ENCODE results near the gene ENC1.

ENC1 gene

GRCh38 chr5:74608736-74609601, 31.6 kb downstream of the ENC1 start:
- DNase-seq (ENCODE audit: low spot score) = no peak

- no peak for DNase-seq (ENCODE audit: low spot score)
Measured at GRCh38 chr5:74605759-74606158, 34.8 kb downstream of the ENC1 start.

DNA sequence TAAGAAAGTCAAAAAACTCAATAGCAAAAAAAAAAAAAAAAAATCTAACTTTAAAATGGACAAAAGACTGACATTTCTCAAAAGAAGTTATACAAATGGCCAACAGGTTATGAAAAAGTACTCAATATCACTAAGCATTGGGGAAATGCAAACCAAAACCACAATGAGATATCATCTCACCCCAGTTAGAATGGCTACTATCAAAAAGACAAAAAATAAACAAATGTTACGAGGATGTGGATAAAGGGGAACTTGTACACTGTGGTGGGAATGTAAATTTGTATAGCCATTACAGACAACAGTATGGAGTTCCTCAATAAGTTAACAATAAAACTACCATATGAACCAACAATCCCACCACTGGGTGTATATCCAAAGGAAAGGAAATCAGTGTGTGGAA, 37.2 kb downstream of the ENC1 start:
- DNase-seq (ENCODE audit: low spot score) = no peak

GRCh38 chr5:74599148-74599547, 41.4 kb downstream of the ENC1 start:
- DNase-seq (ENCODE audit: low spot score) = no peak

GRCh38 chr5:74598731-74599130, 41.8 kb downstream of the ENC1 start:
- no peak for DNase-seq (ENCODE audit: low spot score)

DNA sequence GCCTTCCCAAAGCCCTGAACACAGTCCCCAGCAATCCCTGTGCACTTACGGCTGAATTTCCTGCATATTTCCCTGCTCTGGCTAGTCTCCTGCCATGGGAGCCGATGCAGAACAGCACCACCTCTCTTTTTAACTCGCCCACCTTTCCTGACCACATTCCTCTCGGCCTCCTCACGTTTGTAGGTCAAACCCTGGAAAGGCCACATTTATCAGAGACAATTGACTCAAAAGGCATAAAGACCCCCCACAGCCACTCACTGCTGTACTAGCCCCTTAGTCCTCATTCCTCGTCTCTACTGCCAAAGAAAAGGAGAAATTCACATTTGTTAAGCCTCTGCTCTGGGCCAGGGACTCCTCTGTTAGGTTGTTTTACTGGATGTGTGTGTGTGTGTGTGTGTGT, 43.6 kb downstream of the ENC1 start:
- no peak for DNase-seq (ENCODE audit: low spot score)

DNA sequence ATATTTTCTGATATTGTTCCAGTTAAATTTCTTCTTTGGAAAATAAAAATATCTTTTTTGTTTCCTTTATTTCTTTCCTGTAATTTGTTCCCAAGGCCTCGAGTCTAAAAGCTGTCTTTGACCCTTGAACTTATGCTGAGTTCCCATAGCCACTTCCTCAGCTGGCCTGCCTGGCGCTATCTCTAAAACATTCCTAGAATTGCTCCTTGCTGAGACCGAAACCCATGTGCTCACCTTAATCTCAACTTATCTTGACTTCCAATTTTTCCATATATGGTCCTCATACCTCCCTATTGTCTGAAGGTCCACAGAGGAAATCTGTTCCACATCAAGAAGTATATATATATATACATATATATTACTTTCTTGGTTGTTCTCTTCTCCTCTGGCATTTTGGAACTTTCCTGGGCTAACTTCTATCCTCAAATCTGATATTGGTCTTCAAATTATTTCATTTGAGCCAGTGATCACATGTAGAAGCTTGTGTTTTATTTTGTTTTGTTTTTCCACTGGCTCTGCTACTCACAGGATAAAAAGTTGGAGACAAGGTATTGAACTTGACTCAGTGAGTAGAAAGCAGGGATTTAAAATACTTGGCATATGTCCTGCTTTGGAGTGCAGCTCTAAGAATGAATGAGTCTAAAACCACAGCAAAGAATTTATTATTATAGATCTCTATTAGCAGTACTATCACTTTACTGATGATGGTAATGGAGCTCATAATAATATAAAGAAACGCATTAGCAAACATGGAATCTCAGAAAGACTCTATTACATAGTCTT, 45.2 kb downstream of the ENC1 start:
- DNase-seq (ENCODE audit: low spot score) = no peak

GRCh38 chr5:74594137-74595040, 46.1 kb downstream of the ENC1 start:
- DNase-seq (ENCODE audit: low spot score) = no peak

GRCh38 chr5:74589204-74590056, 51.1 kb downstream of the ENC1 start:
- no peak for DNase-seq (ENCODE audit: low spot score)

DNA sequence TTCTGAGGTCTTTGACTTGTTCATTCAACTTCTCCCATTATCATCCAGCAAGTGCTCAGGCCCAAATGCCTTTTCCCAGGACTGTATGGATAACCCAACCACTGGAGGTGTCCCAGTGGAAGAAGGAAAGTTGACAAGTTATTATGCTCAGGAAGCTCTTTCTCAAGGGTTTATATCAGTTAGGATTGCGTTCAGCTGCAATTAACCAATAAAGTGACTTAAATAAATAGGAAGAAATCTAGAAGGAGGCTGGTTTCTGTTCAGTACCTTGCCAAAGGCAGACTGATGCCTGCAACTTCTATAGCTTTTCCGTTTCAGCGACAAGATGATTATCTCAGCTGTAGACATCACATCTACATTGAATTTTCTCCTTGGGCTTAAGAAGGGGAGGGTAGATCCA, 52.1 kb downstream of the ENC1 start:
- no peak for DNase-seq (ENCODE audit: low spot score)

DNA sequence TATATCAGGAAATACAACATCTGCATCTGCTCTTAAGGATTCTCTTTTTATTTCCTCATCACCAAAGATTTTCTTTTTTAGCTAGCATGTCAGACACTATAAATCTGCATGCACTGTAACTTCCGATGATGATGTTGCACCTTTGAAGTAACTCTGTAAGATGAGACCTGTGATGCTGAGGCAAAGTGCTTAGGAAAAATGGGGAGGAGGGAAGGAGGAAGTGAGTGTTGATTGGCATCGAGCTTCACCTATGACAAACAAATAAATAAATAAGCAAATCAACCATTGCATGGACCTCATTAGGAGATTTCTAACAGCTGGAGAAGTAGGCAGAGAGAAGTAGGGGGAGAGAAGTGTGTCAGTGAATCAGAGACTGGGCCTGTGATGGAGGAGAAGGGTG, 52.6 kb downstream of the ENC1 start:
- DNase-seq (ENCODE audit: low spot score) = no peak

DNA sequence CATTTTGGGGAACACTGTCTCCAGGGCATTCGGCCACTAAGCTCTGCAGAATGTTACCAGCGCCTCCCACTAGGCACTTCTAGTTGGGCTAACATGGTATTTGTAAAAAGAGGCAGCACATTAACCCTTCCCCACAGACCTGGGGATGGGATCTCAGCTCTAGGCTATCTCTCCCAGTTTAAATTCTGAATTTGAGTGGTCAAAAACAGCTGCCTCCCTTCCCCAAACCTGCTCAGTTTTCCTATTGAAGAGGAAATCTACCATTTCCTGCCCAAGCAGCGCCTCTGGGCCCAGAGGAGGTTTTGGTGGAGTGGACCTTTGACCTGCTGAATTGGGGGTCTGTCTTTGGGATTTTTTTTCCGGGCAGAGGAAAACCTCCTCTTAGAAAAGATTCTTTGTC, 53.2 kb downstream of the ENC1 start:
- no peak for DNase-seq (ENCODE audit: low spot score)

GRCh38 chr5:74586856-74587255, 53.7 kb downstream of the ENC1 start:
- DNase-seq (ENCODE audit: low spot score) = no peak

GRCh38 chr5:74582853-74583252, 57.7 kb downstream of the ENC1 start:
- DNase-seq (ENCODE audit: low spot score) = no peak

- no peak for DNase-seq (ENCODE audit: low spot score)
Measured at GRCh38 chr5:74581988-74582365, 58.6 kb downstream of the ENC1 start.

DNA sequence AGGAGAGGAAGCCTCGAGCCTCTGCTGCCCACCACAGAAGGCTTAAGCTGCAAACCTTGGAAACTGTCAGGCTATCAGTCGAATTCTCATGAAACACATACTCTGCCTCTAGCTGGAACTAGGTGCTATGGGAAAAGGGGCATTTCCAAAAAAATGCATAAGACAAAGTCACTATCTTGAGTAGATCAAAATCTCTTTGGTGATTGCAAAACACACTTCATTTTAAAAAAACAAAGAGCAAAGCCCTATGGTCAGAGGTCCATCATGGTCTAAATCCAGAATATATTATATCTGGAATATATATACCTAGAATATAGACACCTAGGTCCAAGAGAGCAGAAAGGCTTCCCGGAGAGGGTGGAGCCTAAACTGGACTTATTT, 59.8 kb downstream of the ENC1 start:
- no peak for DNase-seq (ENCODE audit: low spot score)

GRCh38 chr5:74579215-74579614, 61.3 kb downstream of the ENC1 start:
- no peak for DNase-seq (ENCODE audit: low spot score)

- no peak for DNase-seq (ENCODE audit: low spot score)
Measured at GRCh38 chr5:74578356-74579044, 62.0 kb downstream of the ENC1 start.
